ENCODE data around the gene NTN5.

The NTN5 gene

GRCh38 chr19:48619692-48620585 is 52.9 kb downstream of the NTN5 start:
- no peak for DNase-seq (ENCODE audit: low read depth)
- in situ Hi-C loops (cut with HindIII; ENCODE audit: low sequenced_read_pairs), result no loop called here
- no peak for TF ChIP-seq CTCF (IDR thresholded peaks at IDR 0.05; ENCODE audit: low read depth, low read length, missing control alignments)
- peak overlapping the region; percentile 90 for H3K4me3 ChIP-seq (ENCODE audit: low read depth, low read length)

GRCh38 chr19:48618916-48619691 is 53.7 kb downstream of the NTN5 start, which contains the start of the genes RPL18 and SPHK2:
Gene RPL18, minus strand, starts transcription at chr19:48619178. Its CDS starts 35 bp downstream, at chr19:48619143.
Gene SPHK2, plus strand, starts transcription at chr19:48619506. Its CDS starts 1,009 bp downstream, at chr19:48620515.
- DNase-seq (ENCODE audit: low read depth), result peak; percentile 99
- in situ Hi-C loops (cut with HindIII; ENCODE audit: low sequenced_read_pairs), result no loop called here
- H3K4me3 ChIP-seq (ENCODE audit: low read depth, low read length), result peak within 1 kb of the TSS; percentile 90
- no peak for TF ChIP-seq CTCF (IDR thresholded peaks at IDR 0.05; ENCODE audit: low read depth, low read length, missing control alignments)

- H3K4me3 ChIP-seq (ENCODE audit: low read depth, low read length), result peak overlapping the region; percentile 90
- no peak for DNase-seq (ENCODE audit: low read depth)
- in situ Hi-C loops (cut with HindIII; ENCODE audit: low sequenced_read_pairs), result no loop called here
- no peak for TF ChIP-seq CTCF (IDR thresholded peaks at IDR 0.05; ENCODE audit: low read depth, low read length, missing control alignments)
Observed at GRCh38 chr19:48618278-48618915, 54.4 kb downstream of the NTN5 start.

GRCh38 chr19:48617146-48617937 is 55.5 kb downstream of the NTN5 start:
- peak; percentile 45 for DNase-seq (ENCODE audit: low read depth)
- peak overlapping the region; percentile 90 for H3K4me3 ChIP-seq (ENCODE audit: low read depth, low read length)
- peak; percentile 12 for TF ChIP-seq CTCF (IDR thresholded peaks at IDR 0.05; ENCODE audit: low read depth, low read length, missing control alignments)
- in situ Hi-C loops (cut with HindIII; ENCODE audit: low sequenced_read_pairs), result no loop called here

GRCh38 chr19:48616491-48617056 is 56.2 kb downstream of the NTN5 start:
- no peak for DNase-seq (ENCODE audit: low read depth)
- H3K4me3 ChIP-seq (ENCODE audit: low read depth, low read length), result peak overlapping the region; percentile 90
- in situ Hi-C loops (cut with HindIII; ENCODE audit: low sequenced_read_pairs), result no loop called here
- TF ChIP-seq CTCF (IDR thresholded peaks at IDR 0.05; ENCODE audit: low read depth, low read length, missing control alignments), result no peak

Data from astrocyte of the cerebellum (primary cell).